GM12873 (cell line): ENCODE measurements around the gene JPH3.

Experiments
- TF ChIP-seq, protein P1 (sequence below): IDR thresholded peaks from 2 replicates; pipeline ENCODE4 v1.5.1; 2012; ENCODE audit warnings: low read depth, mild to moderate bottlenecking, moderate library complexity, low read length, control low read depth; ENCODE audit not compliant: insufficient read depth; ENCODE audit errors: missing control alignments

JPH3 gene

DNA sequence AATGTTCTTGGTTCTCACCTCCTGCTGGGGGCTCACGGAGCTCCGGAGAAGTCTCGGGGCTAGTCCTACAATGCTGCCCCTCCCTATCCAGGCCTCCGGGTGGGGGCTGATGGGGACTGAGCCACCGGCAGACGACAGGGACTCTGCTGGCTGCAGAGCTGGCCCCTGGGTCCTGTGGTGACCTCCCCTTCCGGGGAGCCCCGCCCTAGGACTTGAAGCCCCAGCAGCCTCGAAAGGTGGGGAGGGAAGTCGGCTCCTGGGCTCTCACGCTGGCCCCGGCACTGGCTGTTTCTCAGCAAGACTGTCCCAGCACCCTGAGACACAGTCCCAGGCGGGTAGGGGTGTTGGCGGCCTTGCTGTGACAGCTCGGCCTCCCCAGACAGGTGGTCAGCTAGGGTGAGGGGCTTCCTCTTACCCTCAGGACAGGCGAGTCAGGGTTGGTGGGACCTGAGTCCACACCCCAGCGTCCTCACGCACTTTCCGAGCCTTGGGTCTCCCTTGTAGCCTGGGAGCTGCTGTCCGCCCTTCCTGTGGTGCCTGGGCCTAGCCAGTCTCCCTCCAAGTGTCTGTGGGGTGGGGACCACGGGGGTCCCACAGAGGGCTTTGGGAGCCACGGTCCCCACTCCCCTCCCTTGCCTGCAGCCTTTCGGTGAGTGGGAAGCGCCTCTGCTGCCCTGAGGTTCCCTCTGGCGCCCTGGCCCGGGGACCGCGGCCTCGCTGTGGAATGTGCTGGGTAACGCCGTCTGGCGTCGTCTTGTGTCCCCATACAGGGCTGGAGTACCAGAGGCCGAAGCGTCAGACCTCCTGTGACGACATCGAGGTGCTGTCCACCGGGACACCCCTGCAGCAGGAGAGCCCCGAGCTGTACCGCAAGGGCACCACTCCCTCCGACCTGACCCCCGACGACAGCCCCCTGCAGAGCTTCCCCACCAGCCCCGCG lies 86.8 kb downstream of the JPH3 start:
- TF ChIP-seq, protein P1, sequence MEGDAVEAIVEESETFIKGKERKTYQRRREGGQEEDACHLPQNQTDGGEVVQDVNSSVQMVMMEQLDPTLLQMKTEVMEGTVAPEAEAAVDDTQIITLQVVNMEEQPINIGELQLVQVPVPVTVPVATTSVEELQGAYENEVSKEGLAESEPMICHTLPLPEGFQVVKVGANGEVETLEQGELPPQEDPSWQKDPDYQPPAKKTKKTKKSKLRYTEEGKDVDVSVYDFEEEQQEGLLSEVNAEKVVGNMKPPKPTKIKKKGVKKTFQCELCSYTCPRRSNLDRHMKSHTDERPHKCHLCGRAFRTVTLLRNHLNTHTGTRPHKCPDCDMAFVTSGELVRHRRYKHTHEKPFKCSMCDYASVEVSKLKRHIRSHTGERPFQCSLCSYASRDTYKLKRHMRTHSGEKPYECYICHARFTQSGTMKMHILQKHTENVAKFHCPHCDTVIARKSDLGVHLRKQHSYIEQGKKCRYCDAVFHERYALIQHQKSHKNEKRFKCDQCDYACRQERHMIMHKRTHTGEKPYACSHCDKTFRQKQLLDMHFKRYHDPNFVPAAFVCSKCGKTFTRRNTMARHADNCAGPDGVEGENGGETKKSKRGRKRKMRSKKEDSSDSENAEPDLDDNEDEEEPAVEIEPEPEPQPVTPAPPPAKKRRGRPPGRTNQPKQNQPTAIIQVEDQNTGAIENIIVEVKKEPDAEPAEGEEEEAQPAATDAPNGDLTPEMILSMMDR: no peak

DNA sequence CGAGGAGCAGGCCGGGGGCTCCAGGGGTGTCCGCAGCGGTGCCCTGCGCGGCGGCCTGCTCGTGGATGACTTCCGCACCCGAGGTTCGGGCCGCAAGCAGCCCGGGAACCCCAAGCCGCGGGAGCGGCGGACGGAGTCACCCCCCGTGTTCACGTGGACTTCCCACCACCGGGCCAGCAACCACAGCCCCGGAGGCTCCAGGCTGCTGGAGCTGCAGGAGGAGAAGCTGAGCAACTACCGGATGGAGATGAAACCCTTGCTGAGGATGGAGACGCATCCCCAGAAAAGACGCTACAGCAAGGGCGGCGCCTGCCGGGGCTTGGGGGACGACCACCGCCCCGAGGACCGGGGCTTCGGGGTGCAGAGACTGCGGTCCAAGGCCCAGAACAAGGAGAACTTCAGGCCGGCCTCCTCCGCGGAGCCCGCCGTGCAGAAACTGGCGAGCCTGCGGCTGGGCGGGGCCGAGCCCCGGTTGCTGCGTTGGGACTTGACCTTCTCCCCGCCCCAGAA lies 87.7 kb downstream of the JPH3 start:
- TF ChIP-seq, protein P1: no peak

DNA sequence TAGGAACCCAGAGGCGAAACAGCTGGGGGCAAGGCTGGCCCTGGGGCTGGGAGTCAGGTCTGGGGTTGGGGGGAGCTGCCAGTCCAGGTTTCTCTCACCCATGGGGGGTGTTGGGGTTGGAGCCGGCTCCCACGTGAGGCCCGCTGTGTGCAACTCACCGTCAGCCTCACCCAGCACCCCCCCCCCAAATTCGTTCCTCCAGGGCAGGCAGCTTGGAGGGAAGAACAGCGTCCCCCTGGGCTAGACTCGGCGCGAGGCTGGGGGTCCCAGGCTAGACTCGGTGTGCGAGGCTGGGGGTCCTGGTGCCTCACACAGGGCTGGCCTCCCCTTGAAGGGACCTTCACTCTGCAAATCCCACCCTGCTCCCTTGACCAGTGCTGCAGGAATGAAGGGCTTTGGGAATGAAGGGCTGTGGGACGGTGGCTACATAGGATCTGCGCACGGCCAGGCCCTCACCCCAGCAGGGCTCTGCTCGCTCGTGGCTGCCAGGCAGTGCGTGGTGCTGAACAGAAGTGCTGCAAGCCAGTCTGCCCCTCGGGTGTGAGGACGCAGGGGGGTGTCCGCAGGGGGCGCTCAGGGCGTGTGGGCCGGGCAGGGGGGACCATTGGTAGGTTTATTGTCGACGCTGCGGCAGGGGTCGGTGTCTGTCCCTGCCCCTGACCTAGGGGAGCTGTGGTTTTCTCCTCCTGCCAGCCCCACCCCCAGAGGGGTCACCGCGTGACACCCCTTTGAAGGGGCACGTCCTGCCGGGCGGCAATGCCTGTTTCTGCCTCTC lies 88.8 kb downstream of the JPH3 start:
- TF ChIP-seq, protein P1: no peak

DNA sequence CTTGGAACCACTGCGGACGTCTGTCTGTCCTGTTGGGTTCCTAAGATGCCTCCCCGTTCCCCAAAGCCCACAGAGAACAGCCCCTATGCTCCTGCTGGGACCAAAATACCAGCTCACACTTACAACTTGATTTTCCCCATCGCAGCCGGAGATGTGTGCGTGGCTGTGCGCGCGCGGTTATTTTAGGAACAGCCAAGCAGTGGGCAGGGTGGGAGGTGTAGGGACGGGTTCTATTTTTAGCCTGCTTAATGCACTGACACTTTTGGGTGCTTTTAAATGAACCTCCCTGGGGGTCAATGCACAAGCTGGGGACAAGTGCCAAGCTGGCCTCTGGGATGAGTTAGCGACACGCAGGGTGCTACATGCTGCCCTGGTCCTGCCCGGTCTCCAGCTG lies 89.4 kb downstream of the JPH3 start:
- TF ChIP-seq, protein P1: no peak

DNA sequence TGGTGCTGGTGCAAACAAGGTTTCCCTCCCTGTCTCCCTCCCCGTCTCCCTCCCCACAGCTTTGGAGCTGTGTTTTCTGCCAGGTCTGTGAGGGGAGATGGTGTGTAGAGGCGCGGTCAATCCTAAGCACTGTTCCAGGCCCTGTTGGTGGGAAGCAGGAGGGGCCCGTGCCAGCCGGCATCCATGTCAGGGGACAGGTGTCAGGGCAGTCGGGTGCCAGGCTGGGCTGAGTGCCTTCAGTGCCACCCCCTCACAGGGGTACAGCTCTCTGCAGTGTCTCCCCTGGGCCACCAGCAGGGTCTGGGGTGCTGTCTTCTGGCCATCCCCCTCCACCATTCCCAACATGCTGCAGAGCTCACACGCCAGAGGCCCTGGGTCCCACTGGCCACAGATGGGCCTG lies 89.9 kb downstream of the JPH3 start:
- TF ChIP-seq, protein P1: no peak

DNA sequence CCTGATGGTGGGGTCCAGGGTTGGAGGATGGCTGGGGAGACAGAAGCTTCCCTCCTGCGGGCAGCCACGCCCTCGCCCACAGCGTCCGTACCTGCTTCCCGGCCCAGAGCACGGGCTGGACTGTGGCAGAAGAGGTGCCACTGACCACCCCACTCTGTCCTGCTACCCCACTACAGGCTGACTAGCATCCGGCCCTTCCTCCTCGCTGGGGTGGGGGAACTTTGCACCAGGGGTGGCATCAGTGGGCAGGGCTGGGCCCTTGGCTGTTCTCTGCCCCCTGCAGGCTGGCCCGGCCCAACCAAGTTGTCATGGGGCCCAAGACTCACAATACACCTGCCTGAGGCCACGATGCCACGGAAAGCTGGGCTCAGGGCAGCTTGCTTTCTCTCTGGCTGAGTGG lies 90.4 kb downstream of the JPH3 start:
- TF ChIP-seq, protein P1: no peak

DNA sequence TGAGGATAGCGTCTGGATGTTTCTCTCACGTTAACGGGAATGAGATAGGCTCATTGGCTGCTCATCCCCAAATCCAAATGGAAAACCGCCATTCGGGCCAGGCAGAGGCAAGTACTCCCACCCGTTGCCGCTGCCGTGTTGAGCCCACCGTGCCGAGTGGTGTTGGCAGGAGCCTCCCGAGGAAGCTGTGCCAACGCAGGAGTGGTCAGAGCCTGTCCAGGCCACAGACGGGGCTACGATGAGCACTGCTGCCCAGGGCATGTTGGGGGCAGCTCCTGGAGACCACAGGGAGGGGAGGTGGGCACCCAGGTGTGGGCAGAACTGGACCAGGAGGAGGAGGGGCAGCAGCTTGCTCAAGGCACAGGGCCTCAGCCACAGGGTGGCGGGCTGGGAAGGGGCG lies 91.5 kb downstream of the JPH3 start:
- TF ChIP-seq, protein P1: no peak
